GM12865 (cell line): Measurements from ENCODE around the gene VWA8.
"Not testable (repeated sequence)": the region's sequence is repeated elsewhere in the genome, so short reads cannot be mapped to it uniquely, and the experiment has no call there.

Experiments used
- DNase-seq: peaks from one replicate; pipeline ENCODE4 v3.0.0; 2010; ENCODE audit warnings: low read depth
- H3K4me3 ChIP-seq: 2 replicates; pipeline ENCODE4 v1.5.1; 2011; ENCODE audit warnings: mild to moderate bottlenecking, low read depth, low read length, control low read depth
- CTCF ChIP-seq: IDR thresholded peaks from 2 replicates; pipeline ENCODE4 v1.5.1; 2011; ENCODE audit warnings: low read length, control low read depth, low read depth, inconsistent platforms; ENCODE audit not compliant: insufficient read depth; ENCODE audit errors: missing control alignments

The VWA8 gene

DNA sequence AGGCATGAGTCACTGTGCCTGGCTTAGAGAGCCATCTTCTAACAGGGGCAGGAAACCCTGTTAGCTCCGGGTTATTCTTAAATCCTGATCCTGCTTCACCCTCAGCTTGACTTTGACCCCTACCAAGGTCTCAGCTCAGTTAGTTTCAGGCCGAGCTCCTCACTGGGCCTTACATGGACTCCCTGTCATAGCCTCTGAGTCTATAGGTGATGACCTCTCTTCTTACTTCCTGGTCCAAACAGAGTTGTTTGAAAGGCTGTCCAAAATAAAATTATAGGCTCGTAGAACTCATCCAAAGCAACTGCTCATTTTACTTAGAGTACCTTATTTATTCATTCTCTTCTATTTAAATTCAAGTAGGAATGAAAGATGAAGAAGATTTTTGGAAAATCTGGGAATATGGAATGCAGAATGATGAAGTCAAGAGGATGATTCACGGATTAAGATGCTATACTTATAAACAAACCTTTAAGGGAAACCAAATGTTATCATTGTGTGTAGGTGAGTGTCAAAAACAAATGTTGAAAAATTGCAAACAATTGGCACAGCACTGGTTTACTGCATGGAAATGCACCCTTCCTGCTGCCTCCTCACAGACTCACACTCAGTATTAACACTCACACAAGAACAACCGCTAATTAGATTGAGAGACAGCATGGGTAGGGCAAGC, 329.5 kb downstream of the VWA8 start:
- no peak for DNase-seq
- H3K4me3 ChIP-seq = no peak overlapping the region
- TF ChIP-seq CTCF = no peak

DNA sequence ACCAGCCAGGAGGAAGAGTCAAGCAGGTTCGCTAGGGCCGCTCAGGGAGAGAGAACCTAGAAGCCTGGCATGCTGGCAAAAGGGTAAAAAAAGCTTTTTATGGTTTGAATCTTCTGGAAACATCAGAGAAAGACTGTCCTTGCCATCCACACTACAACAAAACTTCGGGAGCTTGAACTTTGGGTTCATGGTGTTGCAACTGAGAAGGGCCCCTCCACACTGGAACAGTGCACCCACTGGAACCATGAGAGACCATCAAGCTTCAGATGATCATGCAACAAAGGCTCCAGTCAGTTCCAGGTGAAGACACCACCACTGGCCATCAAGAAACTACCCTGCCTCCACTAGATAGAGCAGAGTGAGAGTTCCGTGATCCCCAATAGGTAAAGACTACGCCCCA, 333.5 kb downstream of the VWA8 start:
- TF ChIP-seq CTCF = no peak
- H3K4me3 ChIP-seq = no peak overlapping the region
- no peak for DNase-seq

DNA sequence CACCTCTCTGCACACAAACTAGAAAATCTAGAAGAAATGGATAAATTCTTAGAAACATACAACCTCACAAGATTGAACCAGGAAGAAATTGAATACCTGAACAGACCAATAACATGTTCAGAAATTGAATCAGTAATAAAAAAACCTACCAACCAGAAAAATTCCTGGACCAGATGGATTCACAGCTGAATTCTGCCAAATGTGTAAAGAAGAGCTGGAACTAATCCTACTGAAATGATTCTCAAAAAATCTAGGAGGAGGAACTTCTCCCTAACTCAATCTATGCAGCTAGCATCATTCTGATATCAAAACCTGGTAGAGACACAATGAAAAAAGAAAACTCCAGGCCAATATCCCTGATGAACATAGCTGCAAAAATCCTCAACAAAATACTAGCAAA, 336.9 kb downstream of the VWA8 start:
- H3K4me3 ChIP-seq = no peak overlapping the region
- TF ChIP-seq CTCF = no peak
- no peak for DNase-seq

- H3K4me3 ChIP-seq = no peak overlapping the region
- DNase-seq = peak; percentile 8
- TF ChIP-seq CTCF = no peak
Measured at GRCh38 chr13:41622432-41623429, 338.2 kb downstream of the VWA8 start.

GRCh38 chr13:41621716-41622431, 339.0 kb downstream of the VWA8 start:
- TF ChIP-seq CTCF = no peak
- no peak overlapping the region for H3K4me3 ChIP-seq
- no peak for DNase-seq

DNA sequence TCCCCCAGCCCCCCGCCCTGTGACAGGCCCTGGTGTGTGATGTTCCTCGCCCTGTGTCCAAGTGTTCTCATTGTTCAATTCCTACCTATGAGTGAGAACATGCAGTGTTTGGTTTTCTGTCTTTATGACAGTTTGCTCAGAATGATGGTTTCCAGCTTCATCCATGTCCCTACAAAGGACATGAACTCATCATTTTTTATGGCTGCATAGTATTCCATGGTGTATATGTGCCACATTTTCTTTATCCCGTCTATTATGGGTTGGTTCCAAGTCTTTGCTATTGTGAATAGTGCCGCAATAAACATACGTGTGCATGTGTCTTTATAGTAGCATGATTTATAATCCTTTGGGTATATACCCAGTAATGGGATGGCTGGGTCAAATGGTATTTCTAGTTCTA, 343.3 kb downstream of the VWA8 start:
- not testable (repeated sequence) for DNase-seq, H3K4me3 ChIP-seq

DNA sequence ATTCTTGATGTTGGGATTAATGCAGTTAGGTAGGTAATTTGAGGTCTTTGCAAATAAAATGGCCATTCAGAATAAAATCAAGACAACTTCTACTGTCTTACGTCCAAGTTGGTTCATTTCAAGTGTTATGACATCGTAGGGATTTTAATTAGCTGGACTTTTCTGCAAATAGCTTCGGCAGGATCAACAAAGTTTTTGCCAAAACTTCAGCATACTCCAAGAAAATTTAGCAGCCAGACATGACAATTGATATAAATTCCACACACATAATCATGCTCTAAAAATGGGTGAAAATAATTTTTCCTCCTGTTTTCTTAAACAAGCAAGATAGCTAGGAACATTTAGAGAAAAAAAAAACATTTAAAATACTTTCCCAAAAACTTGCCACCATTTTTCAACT, 344.8 kb downstream of the VWA8 start:
- no peak for TF ChIP-seq CTCF

More for the DNA sequence above, 344.8 kb downstream of the VWA8 start:
- no peak for DNase-seq
- H3K4me3 ChIP-seq = no peak overlapping the region
